ENCODE measurements around the gene ATPAF2.
A peak's percentile ranks its signal among the peaks of the same experiment; 100 is the strongest.
"Not testable (repeated sequence)": the region's sequence is repeated elsewhere in the genome, so short reads cannot be mapped to it uniquely, and the experiment has no call there.

Gene ATPAF2

GRCh38 chr17:18002171-18002570 is 36.8 kb downstream of the ATPAF2 start:
- TF ChIP-seq ZFX (IDR thresholded peaks at IDR 0.05; ENCODE audit: borderline replicate concordance) (no peak), CTCF (IDR thresholded peaks at IDR 0.05) (no peak)
- no peak overlapping the region for H3K27ac ChIP-seq

- H3K27ac ChIP-seq, result no peak overlapping the region
- TF ChIP-seq CTCF (IDR thresholded peaks at IDR 0.05) (no peak), ZFX (IDR thresholded peaks at IDR 0.05; ENCODE audit: borderline replicate concordance) (no peak)
These were observed 38.9 kb downstream of the ATPAF2 start for GRCh38 chr17:18000030-18000408.

GRCh38 chr17:17999364-18000029 is 39.5 kb downstream of the ATPAF2 start:
- TF ChIP-seq CTCF (IDR thresholded peaks at IDR 0.05) (no peak), ZFX (IDR thresholded peaks at IDR 0.05; ENCODE audit: borderline replicate concordance) (no peak)
- H3K27ac ChIP-seq, result no peak overlapping the region

GRCh38 chr17:17998934-17999333 is 40.0 kb downstream of the ATPAF2 start:
- H3K27ac ChIP-seq, result no peak overlapping the region
- TF ChIP-seq ZFX (IDR thresholded peaks at IDR 0.05; ENCODE audit: borderline replicate concordance) (no peak), CTCF (IDR thresholded peaks at IDR 0.05) (no peak)

GRCh38 chr17:17995887-17996286 is 43.1 kb downstream of the ATPAF2 start:
- not testable (repeated sequence) for H3K27ac ChIP-seq

GRCh38 chr17:17994271-17995069 is 44.5 kb downstream of the ATPAF2 start:
- H3K27ac ChIP-seq, result no peak overlapping the region
- TF ChIP-seq ZFX (IDR thresholded peaks at IDR 0.05; ENCODE audit: borderline replicate concordance), result no peak
- TF ChIP-seq CTCF (IDR thresholded peaks at IDR 0.05), result peak; percentile 14

GRCh38 chr17:17993852-17994251 is 45.1 kb downstream of the ATPAF2 start:
- TF ChIP-seq ZFX (IDR thresholded peaks at IDR 0.05; ENCODE audit: borderline replicate concordance), result no peak

GRCh38 chr17:17993366-17993765 is 45.6 kb downstream of the ATPAF2 start:
- no peak overlapping the region for H3K27ac ChIP-seq
- no peak for TF ChIP-seq ZFX (IDR thresholded peaks at IDR 0.05; ENCODE audit: borderline replicate concordance)
- TF ChIP-seq CTCF (IDR thresholded peaks at IDR 0.05), result no peak

More at GRCh38 chr17:17993852-17994251, 45.1 kb downstream of the ATPAF2 start:
- no peak overlapping the region for H3K27ac ChIP-seq
